DMS 273 treated with DMSO at 0.1 percent for 48 hours (cell line): ENCODE measurements around the gene DNAJC6.
"Not testable (repeated sequence)": the region's sequence is repeated elsewhere in the genome, so short reads cannot be mapped to it uniquely, and the experiment has no call there.

ENCODE experiments used
- DNase-seq: peaks from one replicate; lab custom pipeline; 2025; lab: John Stamatoyannopoulos, UW

The DNAJC6 gene

DNA sequence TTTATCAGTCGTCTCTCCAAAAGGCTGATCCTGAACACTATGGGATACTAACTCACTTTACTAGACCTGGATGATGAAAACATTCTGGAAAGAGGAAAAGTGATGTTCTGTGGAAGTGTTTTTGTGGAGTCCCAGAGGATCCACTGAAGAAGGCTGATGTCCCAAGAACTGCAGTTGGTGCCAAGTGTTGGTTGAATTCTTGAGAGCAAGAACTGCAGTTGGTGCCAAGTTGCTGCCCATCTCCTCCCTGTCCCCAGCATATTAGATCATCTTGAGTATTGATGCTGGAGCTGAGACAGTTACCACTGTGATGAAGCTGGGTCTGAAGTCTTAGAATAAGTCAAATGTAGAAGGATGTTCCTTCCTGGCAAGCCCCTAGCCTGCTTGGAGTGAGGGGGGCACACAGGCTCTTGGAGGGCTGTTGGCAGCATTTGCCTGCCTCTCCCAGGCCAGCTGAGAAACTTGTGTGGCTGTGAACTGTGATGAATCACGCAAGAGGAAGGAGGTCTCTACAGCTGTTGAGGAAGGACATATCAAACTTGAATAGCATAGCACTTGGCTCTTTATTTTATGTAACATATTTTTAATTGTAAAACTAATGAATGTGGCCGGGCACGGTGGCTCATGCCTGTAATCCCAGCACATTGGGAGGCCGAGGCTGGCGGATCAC is 48.1 kb downstream of the DNAJC6 start:
- no peak for DNase-seq

DNA sequence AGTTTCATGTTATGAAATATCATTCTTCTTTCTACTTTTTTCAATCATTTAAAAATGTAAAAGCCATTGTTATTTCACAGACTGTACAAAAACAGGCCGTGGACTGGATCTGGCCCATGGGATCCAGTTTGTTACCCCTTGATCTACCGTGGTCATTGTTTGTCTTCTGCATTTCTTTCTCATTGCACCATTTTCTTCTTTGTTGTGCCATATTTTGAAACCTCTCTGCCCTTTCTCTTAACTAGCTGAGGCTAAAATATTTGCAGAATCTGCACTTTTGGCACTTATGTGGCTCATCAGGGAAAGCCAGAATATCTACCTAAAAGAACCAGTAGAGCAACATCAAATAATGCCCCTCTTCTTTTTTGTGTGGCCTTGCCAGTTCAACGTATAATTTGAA is 50.5 kb downstream of the DNAJC6 start:
- no peak for DNase-seq

DNA sequence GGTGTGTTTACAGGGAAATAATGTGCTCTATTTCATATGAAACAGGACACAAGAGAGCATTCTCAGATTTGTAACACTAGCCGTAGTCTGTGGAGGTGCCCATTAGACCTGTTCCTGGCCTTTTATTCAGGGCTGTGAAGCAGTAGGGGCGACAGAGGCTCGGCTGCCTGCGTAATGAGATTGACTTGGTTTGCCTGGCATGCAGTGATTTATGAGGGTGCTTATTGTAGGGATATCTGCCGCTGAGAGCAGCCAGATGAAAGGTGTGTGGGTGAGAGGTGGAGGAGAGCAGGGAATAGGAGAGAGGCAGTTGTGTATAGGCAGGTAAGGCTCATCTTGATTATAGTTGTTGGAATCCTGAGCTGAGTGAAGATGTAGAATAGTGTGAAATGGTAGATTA is 51.3 kb downstream of the DNAJC6 start:
- DNase-seq, result no peak

DNA sequence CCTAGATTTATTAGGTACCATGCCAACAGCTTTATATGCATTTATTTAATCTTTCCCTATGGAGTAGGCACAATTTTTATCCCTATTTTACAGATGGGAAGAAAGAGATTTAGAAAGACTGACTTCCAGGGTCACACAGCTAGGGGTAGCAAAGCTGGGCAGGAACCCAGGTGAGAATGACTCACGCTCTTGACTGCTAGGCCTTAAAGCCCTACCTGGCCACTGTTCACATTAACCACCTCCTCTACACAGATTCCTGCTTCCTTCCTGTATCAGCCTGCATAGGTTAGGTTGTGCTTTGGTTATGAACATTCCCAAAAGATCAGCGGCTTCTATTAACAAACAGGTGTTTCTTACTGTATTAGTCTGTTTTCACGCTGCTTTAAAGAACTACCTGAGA is 53.2 kb downstream of the DNAJC6 start:
- DNase-seq, result no peak

DNA sequence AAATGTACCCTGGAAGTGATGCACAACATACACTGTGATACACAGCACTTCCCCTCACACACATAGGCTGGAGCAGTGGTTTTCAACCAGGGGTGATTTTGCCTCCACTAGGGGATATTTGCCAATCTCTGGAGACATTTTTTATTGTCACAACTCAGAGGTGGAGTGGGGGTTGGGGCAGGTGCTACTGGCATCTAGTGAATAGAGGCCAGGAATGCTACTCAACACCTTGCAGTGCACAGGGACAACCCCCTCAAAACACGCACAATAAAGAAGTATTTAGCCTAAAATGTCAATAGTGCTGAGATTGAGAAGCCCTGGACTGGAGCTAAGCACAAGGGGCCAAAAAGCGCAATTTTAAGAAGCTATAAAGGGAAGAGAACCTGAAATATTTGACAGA is 54.1 kb downstream of the DNAJC6 start:
- no peak for DNase-seq

DNA sequence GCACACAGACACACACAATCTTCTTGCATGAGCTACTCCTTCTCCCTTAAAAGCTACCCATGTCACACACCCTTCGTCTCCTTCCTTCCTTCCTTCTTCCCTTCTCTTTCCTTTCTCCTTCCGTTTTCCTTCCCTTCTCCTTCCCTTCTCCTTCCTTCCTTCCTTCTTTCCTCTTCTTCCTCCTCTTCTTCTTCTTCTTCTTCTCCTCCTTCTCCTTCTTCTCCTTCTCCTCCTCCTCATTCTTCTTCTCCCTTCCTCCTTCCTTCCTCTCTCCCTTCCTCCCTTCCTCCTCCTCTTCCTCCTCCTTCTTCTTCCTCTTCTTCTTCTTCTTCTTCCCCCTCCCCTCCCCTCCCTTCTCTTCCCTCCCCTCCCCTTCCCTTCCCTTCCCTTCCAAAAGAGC is 59.1 kb downstream of the DNAJC6 start:
- DNase-seq, result no peak

DNA sequence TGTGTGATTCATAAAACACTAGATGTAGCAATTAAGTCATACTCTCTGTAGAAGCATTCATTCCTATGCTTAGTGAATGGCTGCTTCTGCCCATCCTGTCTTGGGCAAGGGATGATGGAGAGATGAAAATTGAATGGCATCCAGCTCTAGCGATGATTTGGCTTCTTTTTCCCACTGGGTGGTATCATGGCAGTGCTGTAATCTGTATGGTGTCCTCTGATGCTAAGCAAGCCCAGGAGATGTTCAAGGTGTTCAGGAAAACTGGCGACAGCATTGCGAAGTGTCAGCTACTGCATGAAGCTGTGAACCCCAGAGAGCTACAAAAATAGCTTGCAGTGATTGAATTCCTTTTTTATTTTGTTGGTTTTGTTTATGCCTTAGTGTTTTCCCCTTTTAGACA is 62.2 kb downstream of the DNAJC6 start:
- no peak for DNase-seq

DNA sequence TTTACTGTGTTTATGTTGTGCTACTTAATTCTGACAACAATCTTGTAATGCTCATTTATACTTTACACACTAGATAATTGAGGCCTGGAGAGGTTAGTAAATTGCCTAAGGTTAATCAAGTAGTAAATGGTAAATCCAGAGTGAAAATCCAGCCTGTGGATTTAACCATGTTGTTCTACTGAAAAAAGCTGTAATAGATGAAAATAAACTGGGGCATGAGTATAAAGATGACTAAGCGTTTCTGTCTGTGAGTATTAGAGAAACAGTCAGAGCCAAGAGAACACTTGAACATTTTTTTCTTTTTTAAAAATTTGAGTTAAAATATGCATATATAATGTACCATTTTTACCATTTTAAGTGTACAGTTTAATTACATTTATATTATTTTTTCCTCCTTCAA is 63.2 kb downstream of the DNAJC6 start:
- no peak for DNase-seq

DNA sequence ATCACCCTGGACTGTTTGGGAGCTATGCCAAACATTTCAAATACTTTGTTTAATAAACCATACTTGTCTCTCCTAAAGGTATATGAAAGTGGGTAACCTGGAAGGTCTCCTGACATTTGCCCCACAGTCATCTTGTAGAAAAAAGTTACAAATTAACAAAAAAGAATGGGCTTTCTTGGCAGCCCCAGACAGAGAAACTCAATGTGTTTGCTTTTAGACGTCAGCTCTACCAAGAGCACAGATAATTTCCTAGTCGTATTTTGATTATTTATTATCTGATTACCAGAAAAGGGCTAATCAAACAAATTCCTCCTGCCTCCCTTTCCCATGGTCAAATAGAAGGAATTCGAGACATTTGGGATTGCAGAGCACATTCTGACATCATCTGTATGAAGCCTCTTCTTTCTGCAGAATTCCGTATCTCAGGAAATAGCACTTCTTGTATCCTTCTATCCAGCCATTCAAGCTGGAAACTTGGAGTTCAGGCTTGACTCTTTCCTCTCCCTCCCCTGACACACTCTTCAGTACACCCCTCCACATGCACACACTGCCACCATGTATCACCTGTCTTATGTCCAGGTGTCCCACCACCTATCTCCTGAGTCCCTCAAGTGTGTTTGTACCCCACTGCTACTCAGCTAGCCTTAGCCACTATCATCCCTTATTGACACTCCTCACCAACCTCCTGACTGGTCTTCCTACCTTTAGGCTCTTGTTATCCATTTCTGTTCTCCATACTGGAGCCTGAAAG is 68.3 kb downstream of the DNAJC6 start:
- DNase-seq, result no peak

DNA sequence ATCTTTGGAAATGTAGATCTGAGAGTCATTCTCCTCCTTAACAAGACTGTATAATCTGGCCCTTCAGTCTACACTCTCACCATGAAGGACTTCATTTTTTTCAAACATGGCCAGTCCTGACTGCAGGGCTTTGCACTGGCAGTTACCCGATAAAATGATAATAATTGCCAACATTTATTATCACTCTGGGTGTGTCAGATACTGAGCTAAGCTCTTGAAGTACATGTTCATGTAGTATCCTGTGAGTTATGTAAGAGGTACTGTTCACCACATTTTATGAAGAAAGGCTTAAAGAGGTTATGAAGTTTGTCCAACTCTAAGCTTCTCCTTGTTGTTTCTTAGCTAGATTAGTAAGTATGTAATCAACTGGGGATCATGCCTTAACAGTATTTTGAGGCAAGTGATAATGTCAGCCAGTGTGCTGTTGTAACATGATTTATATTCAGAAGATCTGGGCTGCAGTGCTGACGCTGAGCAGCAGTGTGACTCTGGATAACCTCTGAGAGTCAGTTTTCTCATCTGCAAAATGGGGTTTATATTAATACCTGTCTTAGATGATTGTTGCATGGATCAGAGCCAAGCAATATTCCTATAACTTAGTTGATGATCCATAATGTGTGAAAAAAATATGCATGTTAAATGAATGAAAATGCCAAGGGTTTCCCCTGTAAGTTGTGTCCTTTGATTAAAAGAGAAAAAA is 69.1 kb downstream of the DNAJC6 start:
- DNase-seq, result no peak

DNA sequence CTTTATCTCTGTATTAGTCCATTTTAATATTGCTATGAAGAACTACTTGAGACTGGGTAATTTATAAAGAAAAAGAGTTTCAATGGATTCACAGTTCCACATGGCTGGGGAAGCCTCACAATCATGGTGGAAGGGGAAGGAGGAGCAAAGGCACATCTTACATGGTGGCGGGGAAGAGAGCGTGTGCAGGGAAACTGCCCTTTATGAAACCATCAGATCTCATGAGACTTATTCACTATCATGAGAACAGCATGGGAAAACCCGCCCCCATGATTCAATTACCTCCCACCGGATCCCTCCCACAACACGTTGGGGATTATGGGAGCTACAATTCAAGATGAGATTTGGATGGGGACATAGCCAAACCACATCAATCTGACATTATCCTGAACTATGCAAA is 75.1 kb downstream of the DNAJC6 start:
- not testable (repeated sequence) for DNase-seq

DNA sequence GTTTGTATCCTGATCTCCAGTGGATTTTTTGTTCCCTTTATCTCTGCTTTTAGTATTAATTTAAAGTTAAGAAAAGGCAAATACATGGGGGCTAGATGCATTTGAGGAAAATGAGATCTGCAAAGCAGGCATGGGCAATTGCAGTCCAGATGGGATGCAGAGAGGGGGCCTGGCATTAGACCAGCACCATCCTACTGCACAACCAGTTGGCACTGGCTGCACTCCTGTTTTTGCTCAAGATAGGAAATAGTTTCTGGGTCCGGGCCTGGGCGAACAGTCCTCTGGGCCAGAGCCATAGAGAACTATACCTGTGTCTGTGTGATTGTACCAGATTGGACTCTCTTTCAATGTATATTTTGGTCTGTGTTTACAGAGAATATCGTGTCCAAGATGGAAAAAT is 77.1 kb downstream of the DNAJC6 start:
- peak; percentile 7 for DNase-seq

DNA sequence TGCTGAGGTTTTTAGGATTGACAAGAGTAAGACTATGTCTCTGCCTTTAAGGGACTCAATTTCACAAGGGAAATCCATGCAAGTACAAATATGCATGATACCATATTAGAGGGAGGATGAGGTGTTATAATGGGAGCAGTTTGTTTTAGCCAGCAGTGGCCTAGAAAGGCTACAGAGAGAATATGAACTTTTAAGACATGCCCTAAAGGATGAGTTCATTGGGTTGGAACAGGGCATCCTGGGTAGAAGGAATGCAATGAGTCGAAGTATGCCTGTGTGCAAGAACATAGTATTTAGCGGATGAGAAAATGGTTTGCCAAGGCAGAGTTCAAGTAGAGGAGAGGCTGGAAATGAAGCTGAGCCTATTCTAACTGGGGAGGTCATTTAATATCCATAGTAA is 78.5 kb downstream of the DNAJC6 start:
- DNase-seq, result no peak

DNA sequence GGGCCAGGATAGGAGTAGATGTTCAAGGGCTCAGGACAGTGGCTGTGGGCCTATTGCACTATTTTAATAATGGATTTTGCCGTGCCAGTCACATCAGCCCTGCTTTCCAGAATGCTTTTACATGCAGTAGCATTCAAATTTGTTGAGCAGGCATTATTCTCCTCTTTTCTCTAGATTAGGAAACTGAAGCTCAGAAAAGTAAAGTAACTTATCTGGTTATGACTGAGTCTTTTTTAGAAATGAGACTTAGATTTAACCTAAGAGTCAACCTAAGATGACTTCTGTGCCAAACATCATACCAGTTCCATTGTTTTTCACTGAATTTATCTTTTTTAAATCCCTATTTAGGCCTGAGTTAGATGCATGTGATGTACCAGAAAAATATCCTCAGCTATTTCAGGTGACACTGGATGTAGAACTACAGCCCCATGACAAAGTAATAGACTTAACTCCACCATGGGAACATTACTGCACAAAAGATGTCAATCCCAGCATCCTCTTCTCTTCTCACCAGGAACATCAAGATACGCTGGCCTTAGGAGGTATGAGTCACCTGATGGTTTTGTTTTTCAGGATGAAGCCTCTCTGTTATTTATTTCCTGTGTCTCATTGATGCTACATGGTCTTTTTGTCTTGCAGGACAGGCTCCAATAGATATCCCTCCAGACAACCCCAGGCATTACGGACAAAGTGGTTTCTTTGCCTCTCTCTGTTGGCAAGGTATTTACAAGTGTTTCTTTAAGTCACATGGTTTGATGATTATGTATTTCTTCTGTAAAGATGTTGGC is 79.8 kb downstream of the DNAJC6 start:
- no peak for DNase-seq

DNA sequence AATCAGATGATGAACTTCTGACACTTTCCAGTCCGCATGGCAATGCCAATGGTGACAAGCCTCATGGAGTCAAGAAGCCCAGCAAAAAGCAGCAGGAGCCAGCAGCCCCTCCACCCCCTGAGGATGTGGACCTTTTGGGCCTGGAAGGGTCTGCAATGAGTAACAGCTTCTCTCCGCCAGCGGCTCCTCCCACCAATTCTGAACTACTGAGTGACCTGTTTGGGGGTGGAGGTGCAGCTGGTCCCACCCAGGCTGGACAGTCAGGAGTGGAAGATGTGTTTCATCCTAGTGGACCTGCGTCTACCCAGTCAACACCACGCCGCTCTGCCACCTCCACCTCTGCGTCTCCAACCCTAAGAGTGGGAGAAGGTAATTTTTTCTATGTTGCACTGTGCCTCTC is 83.2 kb downstream of the DNAJC6 start:
- DNase-seq, result no peak

DNA sequence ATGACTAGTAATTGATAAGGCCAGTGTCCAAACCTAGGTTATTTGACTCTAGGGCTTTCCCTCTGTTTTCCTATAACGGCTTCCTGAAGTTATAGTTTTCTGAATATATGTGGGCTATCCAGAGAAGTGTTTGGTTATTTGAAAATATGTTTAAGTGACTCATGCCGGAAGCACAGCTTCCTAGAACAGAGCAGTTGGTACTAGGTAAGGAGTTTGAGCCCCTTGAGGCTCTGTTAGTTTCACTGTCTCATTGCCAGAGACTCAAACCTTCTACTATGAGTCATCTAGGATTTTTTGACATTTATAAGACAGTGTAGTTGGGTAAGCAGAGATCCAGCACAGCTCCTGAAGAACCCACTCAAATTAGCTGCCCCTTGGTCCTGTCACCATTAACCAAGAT is 84.0 kb downstream of the DNAJC6 start:
- no peak for DNase-seq

DNA sequence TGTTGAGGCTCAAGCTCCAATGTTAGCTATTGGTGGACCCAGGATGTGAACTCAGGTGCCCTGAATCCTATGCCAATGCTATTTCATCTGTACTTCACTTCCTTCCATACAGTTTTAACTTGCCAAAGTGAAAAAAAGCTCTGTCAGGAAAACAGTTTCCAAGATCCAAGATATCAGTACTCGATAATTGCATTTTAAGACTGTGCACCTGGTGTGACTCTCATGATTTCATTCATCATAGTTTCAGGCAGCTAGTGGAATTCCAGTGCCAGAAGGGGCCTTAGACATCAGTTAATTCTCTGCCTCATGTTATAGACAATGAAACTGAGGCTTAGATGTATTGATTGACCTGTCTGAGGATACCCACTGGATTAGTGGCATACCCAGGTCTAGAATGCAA is 84.6 kb downstream of the DNAJC6 start:
- no peak for DNase-seq

DNA sequence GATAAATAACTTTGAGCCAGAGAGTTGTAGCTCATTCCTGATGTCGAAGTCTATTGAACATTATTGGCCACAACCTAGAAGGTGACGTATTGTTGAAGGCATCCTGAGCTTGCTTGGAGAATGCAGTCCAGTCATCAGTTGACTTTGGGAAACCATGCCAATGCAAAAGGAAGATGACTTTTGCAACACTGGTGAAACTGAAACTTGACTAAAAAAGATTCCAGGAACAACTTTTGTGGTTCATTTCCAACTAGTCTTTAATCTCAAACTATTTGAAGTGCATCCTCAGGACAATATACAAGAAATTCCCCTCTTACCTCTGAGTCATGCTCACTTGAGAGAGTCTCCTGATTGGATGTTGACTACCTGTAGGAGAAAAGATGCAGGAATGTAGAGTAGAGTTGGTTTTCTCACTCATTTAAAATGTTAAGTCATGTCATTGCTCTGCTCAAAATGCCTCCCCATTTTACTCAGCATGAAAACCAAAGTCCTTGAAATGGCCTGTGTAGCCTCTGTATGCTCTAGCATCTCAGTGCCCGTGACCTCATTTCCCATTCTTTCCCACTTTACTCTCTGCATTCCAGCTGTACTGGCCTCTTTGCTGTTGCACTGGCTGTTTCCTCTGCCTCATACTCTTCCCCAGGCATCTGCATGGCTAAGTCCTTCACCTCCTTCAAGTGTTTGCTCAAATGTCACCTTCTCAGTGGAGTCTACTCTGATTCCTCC is 86.7 kb downstream of the DNAJC6 start:
- no peak for DNase-seq

DNA sequence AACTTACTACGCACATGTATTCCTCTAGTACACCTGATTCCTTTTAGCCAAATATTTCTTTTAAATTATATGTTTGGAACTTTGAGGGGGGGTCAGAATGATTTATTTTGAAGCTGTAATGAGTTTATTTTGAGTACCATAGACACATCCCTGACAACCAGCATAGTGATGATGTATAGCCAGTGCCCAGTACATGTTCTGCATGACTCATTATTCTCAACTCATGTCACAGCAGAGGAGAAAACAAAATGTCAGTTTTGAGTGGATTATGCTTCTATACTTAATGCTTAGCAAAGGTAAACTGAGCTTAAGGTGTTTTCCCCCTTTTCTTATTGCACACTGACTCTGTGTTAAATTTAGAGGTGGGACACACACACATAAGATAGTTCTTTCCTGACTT is 88.7 kb downstream of the DNAJC6 start:
- no peak for DNase-seq

DNA sequence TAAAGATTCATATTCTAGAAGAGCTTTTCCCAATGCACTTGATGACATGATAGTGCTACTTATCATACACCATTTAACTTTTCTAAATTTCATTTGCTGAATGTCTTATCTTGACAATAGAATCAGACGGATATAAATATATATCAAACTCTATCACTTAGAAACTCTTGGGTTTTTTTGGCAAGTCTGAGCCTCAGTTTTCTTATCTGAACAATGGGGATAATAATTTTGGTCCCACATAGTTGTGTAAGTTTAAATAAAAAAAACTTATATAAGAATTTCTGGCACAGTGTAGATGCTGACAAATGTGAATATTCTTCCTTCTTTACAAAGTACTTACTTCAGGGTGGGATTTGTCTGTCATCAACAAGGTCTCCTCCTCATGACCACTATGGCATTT is 89.7 kb downstream of the DNAJC6 start:
- no peak for DNase-seq

DNA sequence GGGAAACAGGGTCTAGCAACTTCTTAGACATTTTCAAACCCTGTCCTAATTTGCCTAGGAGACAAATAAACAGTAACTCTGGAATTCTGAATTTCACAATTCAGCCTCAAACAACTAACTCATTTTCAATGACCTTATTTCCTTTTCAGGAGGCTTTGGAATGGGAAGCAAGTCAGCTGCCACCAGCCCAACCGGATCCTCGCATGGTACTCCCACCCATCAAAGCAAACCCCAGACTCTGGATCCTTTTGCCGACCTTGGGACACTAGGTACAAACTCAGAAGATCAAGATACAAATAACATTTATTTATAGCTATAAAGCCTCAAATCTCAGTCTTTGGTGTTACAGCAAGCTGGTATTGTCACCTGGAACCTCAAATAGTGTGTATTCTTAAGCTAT is 92.3 kb downstream of the DNAJC6 start:
- no peak for DNase-seq

DNA sequence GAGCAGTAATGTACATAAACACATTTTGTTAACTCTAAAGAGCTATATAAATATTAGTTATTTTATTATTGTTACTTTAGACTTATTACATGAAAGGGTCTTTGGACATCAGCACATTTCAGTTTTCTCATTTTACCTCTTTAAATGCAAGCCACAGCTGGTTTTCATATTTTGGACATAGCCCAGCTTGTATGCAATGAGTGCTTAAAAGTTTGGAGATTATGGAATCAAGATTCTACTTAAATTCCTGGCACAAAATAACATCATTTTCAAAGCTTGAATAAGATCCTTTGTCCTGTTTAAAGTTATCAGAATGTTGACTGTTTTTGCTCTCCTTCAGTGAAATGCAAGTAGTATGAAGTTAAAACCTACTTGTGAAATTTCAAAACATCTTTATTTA is 95.6 kb downstream of the DNAJC6 start:
- DNase-seq, result no peak
